HL-60 (cell line): Measurements from ENCODE around the gene VWA7.

Experiments
- DNase-seq, 2 experiments: peaks; one replicate each; pipeline ENCODE4 v3.0.0-alpha.2; 2010 to 2020; ENCODE audit warnings: low read depth in 1 of 2, low spot score in 1 of 2
- H3K27ac ChIP-seq: fragments of 250-450 bp; sonication (Bioruptor Pico); replicated peaks from 2 replicates; pipeline ENCODE4 v1.5.1; 2020; ENCODE audit warnings: mild to moderate bottlenecking, moderate library complexity
- H3K27me3 ChIP-seq: fragments of 250-450 bp; sonication (Bioruptor Pico); 2 replicates; pipeline ENCODE4 v1.5.1; 2021; ENCODE audit warnings: mild to moderate bottlenecking, moderate library complexity; ENCODE audit not compliant: insufficient read depth, poor library complexity, severe bottlenecking
- H3K4me3 ChIP-seq: replicated peaks from 2 replicates; pipeline ENCODE4 v1.5.1; 2011; ENCODE audit warnings: mild to moderate bottlenecking, control low read depth, low read length; ENCODE audit not compliant: insufficient read depth
- GABPA ChIP-seq: IDR thresholded peaks from 2 replicates; pipeline ENCODE4 v1.6.1; 2012; ENCODE audit warnings: low read depth
- POLR2AphosphoS5 ChIP-seq: IDR thresholded peaks from 2 replicates; pipeline ENCODE4 v1.6.1; 2012; ENCODE audit warnings: low read depth
- SPI1 ChIP-seq: IDR thresholded peaks from 2 replicates; pipeline ENCODE4 v1.6.1; 2012; ENCODE audit warnings: low read depth, mild to moderate bottlenecking, borderline replicate concordance
- TF ChIP-seq, protein P1 (sequence below): IDR thresholded peaks from 2 replicates; pipeline ENCODE4 v1.6.1; 2012; ENCODE audit warnings: low read depth; ENCODE audit not compliant: insufficient replicate concordance
- TF ChIP-seq, protein P2 (sequence below): IDR thresholded peaks from one replicate; pipeline ENCODE4 v1.5.1; 2011; ENCODE audit warnings: low read length, control low read depth, inconsistent platforms; ENCODE audit not compliant: insufficient read depth

Gene VWA7

GRCh38 chr6:31736768-31737314 is 40.3 kb downstream of the VWA7 start:
- TF ChIP-seq POLR2AphosphoS5 (no peak; the same call in none of the 2 replicates), SPI1 (0 out of 2 replicates have a peak, but pooled peaks have one; percentile 3)
- Histone ChIP-seq H3K27ac (peak overlapping the region; percentile 99), H3K4me3 (peak overlapping the region; percentile 92), H3K27me3 (no peaks in the 10 kb centered on the region)
- peak in 1 of 2 experiments; percentile 27 for DNase-seq

- H3K27ac ChIP-seq, result peak within 1 kb of the TSS; percentile 99
- peak within 1 kb of the TSS; percentile 92 for H3K4me3 ChIP-seq
- TF ChIP-seq GABPA (no peak), SPI1 (peak; percentile 52; the same call in 1 of the 2 replicates), POLR2AphosphoS5 (peak; percentile 85)
- TF ChIP-seq, protein P1, sequence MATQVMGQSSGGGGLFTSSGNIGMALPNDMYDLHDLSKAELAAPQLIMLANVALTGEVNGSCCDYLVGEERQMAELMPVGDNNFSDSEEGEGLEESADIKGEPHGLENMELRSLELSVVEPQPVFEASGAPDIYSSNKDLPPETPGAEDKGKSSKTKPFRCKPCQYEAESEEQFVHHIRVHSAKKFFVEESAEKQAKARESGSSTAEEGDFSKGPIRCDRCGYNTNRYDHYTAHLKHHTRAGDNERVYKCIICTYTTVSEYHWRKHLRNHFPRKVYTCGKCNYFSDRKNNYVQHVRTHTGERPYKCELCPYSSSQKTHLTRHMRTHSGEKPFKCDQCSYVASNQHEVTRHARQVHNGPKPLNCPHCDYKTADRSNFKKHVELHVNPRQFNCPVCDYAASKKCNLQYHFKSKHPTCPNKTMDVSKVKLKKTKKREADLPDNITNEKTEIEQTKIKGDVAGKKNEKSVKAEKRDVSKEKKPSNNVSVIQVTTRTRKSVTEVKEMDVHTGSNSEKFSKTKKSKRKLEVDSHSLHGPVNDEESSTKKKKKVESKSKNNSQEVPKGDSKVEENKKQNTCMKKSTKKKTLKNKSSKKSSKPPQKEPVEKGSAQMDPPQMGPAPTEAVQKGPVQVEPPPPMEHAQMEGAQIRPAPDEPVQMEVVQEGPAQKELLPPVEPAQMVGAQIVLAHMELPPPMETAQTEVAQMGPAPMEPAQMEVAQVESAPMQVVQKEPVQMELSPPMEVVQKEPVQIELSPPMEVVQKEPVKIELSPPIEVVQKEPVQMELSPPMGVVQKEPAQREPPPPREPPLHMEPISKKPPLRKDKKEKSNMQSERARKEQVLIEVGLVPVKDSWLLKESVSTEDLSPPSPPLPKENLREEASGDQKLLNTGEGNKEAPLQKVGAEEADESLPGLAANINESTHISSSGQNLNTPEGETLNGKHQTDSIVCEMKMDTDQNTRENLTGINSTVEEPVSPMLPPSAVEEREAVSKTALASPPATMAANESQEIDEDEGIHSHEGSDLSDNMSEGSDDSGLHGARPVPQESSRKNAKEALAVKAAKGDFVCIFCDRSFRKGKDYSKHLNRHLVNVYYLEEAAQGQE, result no peak
- TF ChIP-seq, protein P2, sequence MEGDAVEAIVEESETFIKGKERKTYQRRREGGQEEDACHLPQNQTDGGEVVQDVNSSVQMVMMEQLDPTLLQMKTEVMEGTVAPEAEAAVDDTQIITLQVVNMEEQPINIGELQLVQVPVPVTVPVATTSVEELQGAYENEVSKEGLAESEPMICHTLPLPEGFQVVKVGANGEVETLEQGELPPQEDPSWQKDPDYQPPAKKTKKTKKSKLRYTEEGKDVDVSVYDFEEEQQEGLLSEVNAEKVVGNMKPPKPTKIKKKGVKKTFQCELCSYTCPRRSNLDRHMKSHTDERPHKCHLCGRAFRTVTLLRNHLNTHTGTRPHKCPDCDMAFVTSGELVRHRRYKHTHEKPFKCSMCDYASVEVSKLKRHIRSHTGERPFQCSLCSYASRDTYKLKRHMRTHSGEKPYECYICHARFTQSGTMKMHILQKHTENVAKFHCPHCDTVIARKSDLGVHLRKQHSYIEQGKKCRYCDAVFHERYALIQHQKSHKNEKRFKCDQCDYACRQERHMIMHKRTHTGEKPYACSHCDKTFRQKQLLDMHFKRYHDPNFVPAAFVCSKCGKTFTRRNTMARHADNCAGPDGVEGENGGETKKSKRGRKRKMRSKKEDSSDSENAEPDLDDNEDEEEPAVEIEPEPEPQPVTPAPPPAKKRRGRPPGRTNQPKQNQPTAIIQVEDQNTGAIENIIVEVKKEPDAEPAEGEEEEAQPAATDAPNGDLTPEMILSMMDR, result no peak
- peak; percentile 93 to 96 for DNase-seq
- no peaks in the 10 kb centered on the region for H3K27me3 ChIP-seq
Observed at GRCh38 chr6:31736021-31736767, 40.9 kb downstream of the VWA7 start, which contains the start of gene CLIC1. CLIC1 (minus strand) TSS chr6:31736530; CDS start chr6:31736300, 230 bp downstream.

- Histone ChIP-seq H3K4me3 (peak overlapping the region; percentile 92), H3K27me3 (no peaks in the 10 kb centered on the region), H3K27ac (peak overlapping the region; percentile 99)
- DNase-seq, result peak; percentile 73 to 79
- TF ChIP-seq SPI1 (no peak), GABPA (0 out of 2 replicates have a peak, but pooled peaks have one; percentile 22)
- TF ChIP-seq, protein P1, result no peak
- TF ChIP-seq, protein P2, result no peak
Observed at GRCh38 chr6:31734821-31735406, 42.2 kb downstream of the VWA7 start.

DNA sequence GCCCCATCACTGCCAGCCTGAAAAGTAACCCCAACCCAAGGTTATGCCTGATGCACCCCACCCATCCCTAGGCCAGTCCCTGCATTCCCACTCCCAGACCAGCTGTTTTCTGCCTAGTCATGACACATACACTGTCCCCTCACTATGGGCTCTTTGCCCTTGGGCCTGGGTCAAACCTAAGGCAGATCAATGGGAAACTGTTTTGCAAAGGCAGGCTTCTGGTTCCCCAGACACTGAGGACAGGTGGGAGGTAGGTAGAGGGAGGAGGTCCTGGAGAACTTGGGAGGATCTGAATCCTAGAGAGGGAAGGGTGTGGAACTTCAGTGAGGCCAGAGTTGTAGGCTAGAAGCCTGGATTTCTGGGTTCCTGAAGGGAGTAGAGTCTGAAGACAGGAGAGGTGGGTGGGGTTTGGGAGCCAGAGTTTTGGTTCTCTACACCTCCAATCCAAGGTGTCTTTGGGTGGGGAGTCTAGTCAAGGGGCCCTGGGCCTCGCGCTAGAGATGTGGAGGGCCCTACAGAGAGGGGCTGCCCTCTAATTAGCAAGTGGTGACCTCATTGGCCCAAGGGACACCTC is 42.8 kb downstream of the VWA7 start:
- Histone ChIP-seq H3K27ac (peak overlapping the region; percentile 99), H3K27me3 (no peaks in the 10 kb centered on the region), H3K4me3 (peak overlapping the region; percentile 92)
- TF ChIP-seq, protein P1, result no peak
- TF ChIP-seq POLR2AphosphoS5, result no peak
- TF ChIP-seq, protein P2, result no peak
- no peak for TF ChIP-seq GABPA
- TF ChIP-seq SPI1, result no peak
- DNase-seq, result no peak
